ENCODE results near the gene NAP1L1.
A peak's percentile ranks its signal among the peaks of the same experiment; 100 is the strongest.

The NAP1L1 gene

GRCh38 chr12:76094754-76095153, 10.3 kb upstream of the NAP1L1 start:
- no peak for TF ChIP-seq MYC (IDR thresholded peaks at IDR 0.05; ENCODE audit: low read depth, low read length)
- no peak for TF ChIP-seq POLR2A (IDR thresholded peaks at IDR 0.05; ENCODE audit: extremely low read depth, insufficient read length)
- TF ChIP-seq MAX (IDR thresholded peaks at IDR 0.05; ENCODE audit: low read depth, low read length) = no peak
- no peak for TF ChIP-seq CTCF (IDR thresholded peaks at IDR 0.05; ENCODE audit: low read depth, low read length)
- no peak overlapping the region for H3K4me3 ChIP-seq (ENCODE audit: low read depth, low read length)
- DNase-seq (ENCODE audit: low read depth) = no peak

- TF ChIP-seq CTCF (IDR thresholded peaks at IDR 0.05; ENCODE audit: low read depth, low read length) (no peak), MYC (IDR thresholded peaks at IDR 0.05; ENCODE audit: low read depth, low read length) (no peak), MAX (IDR thresholded peaks at IDR 0.05; ENCODE audit: low read depth, low read length) (no peak), POLR2A (IDR thresholded peaks at IDR 0.05; ENCODE audit: extremely low read depth, insufficient read length) (no peak)
- H3K4me3 ChIP-seq (ENCODE audit: low read depth, low read length) = no peak overlapping the region
- DNase-seq (ENCODE audit: low read depth) = no peak
These were observed 6.8 kb upstream of the NAP1L1 start for GRCh38 chr12:76091246-76091754.

GRCh38 chr12:76085520-76085868, 1.0 kb upstream of the NAP1L1 start:
- DNase-seq (ENCODE audit: low read depth) = peak; percentile 26
- H3K4me3 ChIP-seq (ENCODE audit: low read depth, low read length) = peak overlapping the region; percentile 95
- TF ChIP-seq MAX (IDR thresholded peaks at IDR 0.05; ENCODE audit: low read depth, low read length) (no peak), MYC (IDR thresholded peaks at IDR 0.05; ENCODE audit: low read depth, low read length) (no peak), CTCF (IDR thresholded peaks at IDR 0.05; ENCODE audit: low read depth, low read length) (no peak), POLR2A (IDR thresholded peaks at IDR 0.05; ENCODE audit: extremely low read depth, insufficient read length) (no peak)

- peak overlapping the region; percentile 95 for H3K4me3 ChIP-seq (ENCODE audit: low read depth, low read length)
- TF ChIP-seq POLR2A (IDR thresholded peaks at IDR 0.05; ENCODE audit: extremely low read depth, insufficient read length) = no peak
- DNase-seq (ENCODE audit: low read depth) = no peak
These were observed 506 bp upstream of the NAP1L1 start for GRCh38 chr12:76084863-76085519.

- TF ChIP-seq CTCF (IDR thresholded peaks at IDR 0.05; ENCODE audit: low read depth, low read length) (no peak), MAX (IDR thresholded peaks at IDR 0.05; ENCODE audit: low read depth, low read length) (no peak; the same call in 1 of the 2 replicates), POLR2A (IDR thresholded peaks at IDR 0.05; ENCODE audit: extremely low read depth, insufficient read length) (no peak), MYC (IDR thresholded peaks at IDR 0.05; ENCODE audit: low read depth, low read length) (no peak)
- H3K4me3 ChIP-seq (ENCODE audit: low read depth, low read length) = peak overlapping the region; percentile 95
- DNase-seq (ENCODE audit: low read depth) = no peak
These were observed 1.1 kb downstream of the NAP1L1 start for GRCh38 chr12:76083246-76083903.

- peak overlapping the region; percentile 95 for H3K4me3 ChIP-seq (ENCODE audit: low read depth, low read length)
- no peak for DNase-seq (ENCODE audit: low read depth)
- no peak for TF ChIP-seq CTCF (IDR thresholded peaks at IDR 0.05; ENCODE audit: low read depth, low read length)
- TF ChIP-seq MAX (IDR thresholded peaks at IDR 0.05; ENCODE audit: low read depth, low read length) = no peak
- no peak for TF ChIP-seq MYC (IDR thresholded peaks at IDR 0.05; ENCODE audit: low read depth, low read length)
- no peak for TF ChIP-seq POLR2A (IDR thresholded peaks at IDR 0.05; ENCODE audit: extremely low read depth, insufficient read length)
These were observed 2.6 kb downstream of the NAP1L1 start for GRCh38 chr12:76081909-76082308.
